GM18909 (cell line): Measurements from ENCODE around the gene TAF1C.

Experiments
- ATAC-seq: cut with Tn5 transposase; IDR thresholded peaks from one replicate; pipeline ENCODE4 v1.9.1; 2021; ENCODE audit warnings: mild to moderate bottlenecking; ENCODE audit not compliant: unreplicated experiment, poor library complexity

The TAF1C gene

GRCh38 chr16:84190731-84191388, 4.0 kb upstream of the TAF1C start, which contains the start of gene ADAD2:
Gene ADAD2, plus strand, starts transcription at chr16:84191157. Its CDS starts 74 bp downstream, at chr16:84191231.
- ATAC-seq = no peak

GRCh38 chr16:84184775-84185174, 2.1 kb downstream of the TAF1C start:
- ATAC-seq = no peak

- no peak for ATAC-seq
Measured at GRCh38 chr16:84183911-84184591, 2.8 kb downstream of the TAF1C start.

- ATAC-seq = no peak
Measured at GRCh38 chr16:84183572-84183875, 3.3 kb downstream of the TAF1C start.

GRCh38 chr16:84182680-84183571, 3.9 kb downstream of the TAF1C start:
- ATAC-seq = no peak

GRCh38 chr16:84182104-84182503, 4.8 kb downstream of the TAF1C start:
- no peak for ATAC-seq

GRCh38 chr16:84181144-84181915, 5.5 kb downstream of the TAF1C start:
- no peak for ATAC-seq

GRCh38 chr16:84180519-84181140, 6.2 kb downstream of the TAF1C start:
- ATAC-seq = no peak

GRCh38 chr16:84179612-84180320, 7.1 kb downstream of the TAF1C start:
- ATAC-seq = no peak

GRCh38 chr16:84178892-84179611, 7.8 kb downstream of the TAF1C start:
- no peak for ATAC-seq

- ATAC-seq = no peak
Measured at GRCh38 chr16:84178146-84178765, 8.6 kb downstream of the TAF1C start.

GRCh38 chr16:84177741-84178073, 9.2 kb downstream of the TAF1C start:
- no peak for ATAC-seq

GRCh38 chr16:84176192-84177053, 10.4 kb downstream of the TAF1C start:
- ATAC-seq = no peak

GRCh38 chr16:84175350-84176081, 11.3 kb downstream of the TAF1C start:
- ATAC-seq = peak; percentile 88

- ATAC-seq = no peak
Measured at GRCh38 chr16:84174396-84174795, 12.5 kb downstream of the TAF1C start.

GRCh38 chr16:84169765-84170310, 17.0 kb downstream of the TAF1C start:
- no peak for ATAC-seq
